Epithelial cell of esophagus (primary cell): ENCODE measurements around the gene ANK3.

ENCODE experiments used
- DNase-seq: peaks from one replicate; pipeline ENCODE4 v3.0.0; 2010; ENCODE audit warnings: low read depth
- H3K4me3 ChIP-seq: 2 replicates; pipeline ENCODE4 v1.5.1; 2011; ENCODE audit warnings: mild to moderate bottlenecking, low read length, control low read depth
- TF ChIP-seq, protein P1 (sequence below): IDR thresholded peaks from 2 replicates; pipeline ENCODE4 v1.5.1; 2011; ENCODE audit warnings: low read depth, mild to moderate bottlenecking, low read length, control low read depth, inconsistent platforms; ENCODE audit not compliant: insufficient read depth; ENCODE audit errors: missing control alignments

The ANK3 gene

DNA sequence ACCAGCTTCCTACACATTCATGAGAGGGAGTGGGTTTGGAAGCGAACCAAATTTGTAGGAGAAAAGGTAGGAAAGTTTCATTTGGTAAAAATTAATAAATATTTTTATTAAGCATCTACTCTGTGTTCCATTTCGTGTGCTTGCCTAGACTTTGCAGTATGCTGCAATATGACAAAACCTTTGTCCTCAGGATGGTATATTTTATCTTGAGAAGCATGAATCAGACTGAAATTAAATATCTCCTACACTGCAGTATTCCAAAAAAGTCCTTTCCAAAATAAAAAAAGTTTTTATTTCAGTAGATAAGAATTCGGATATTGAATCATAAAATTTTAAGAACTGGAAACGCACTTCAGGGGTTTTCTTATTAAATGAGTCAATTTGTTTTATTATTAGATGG is 47.7 kb downstream of the ANK3 start:
- H3K4me3 ChIP-seq = no peak overlapping the region
- no peak for DNase-seq
- TF ChIP-seq, protein P1, sequence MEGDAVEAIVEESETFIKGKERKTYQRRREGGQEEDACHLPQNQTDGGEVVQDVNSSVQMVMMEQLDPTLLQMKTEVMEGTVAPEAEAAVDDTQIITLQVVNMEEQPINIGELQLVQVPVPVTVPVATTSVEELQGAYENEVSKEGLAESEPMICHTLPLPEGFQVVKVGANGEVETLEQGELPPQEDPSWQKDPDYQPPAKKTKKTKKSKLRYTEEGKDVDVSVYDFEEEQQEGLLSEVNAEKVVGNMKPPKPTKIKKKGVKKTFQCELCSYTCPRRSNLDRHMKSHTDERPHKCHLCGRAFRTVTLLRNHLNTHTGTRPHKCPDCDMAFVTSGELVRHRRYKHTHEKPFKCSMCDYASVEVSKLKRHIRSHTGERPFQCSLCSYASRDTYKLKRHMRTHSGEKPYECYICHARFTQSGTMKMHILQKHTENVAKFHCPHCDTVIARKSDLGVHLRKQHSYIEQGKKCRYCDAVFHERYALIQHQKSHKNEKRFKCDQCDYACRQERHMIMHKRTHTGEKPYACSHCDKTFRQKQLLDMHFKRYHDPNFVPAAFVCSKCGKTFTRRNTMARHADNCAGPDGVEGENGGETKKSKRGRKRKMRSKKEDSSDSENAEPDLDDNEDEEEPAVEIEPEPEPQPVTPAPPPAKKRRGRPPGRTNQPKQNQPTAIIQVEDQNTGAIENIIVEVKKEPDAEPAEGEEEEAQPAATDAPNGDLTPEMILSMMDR = no peak

DNA sequence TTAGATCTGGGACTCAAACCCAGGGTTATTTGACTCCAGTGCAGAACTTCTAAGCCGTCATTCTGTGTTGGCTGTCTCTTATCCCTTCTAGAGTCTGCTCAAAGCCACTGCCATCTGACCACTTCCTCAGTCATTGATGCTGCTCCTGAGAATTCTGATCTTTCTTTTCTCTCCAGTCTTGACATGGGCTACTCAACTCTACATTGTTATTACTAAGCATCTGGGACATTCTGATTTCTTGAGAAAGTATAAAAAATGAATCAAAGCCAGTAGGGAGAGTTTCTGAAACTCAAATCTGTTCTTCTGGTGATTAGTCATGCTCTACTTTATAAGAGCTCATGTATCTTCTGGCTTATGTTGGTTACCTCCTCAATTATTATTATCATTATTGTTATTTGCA is 48.7 kb downstream of the ANK3 start:
- no peak for DNase-seq
- TF ChIP-seq, protein P1 = no peak

DNA sequence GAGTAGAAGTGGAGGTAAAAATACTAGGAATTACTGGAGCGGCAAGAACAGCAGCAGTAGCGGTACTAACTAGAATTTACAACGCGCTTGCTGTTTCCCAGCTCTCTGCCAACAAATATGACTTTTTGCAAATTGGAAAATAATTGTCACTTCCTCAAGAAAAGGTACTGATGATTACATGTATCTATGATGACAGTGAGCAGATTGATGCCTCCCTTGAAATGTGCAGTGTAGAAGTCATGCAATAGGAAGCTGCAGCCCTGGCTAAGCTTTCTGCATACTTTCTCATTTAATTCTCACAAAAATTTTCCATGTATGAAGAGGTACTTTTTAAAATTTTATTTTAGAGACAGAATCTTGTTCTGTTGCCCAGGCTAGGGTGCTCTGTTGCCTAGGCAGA is 49.9 kb downstream of the ANK3 start:
- TF ChIP-seq, protein P1 = no peak
- H3K4me3 ChIP-seq = no peak overlapping the region
- DNase-seq = no peak

More for the DNA sequence above, 48.7 kb downstream of the ANK3 start:
- no peak overlapping the region for H3K4me3 ChIP-seq

DNA sequence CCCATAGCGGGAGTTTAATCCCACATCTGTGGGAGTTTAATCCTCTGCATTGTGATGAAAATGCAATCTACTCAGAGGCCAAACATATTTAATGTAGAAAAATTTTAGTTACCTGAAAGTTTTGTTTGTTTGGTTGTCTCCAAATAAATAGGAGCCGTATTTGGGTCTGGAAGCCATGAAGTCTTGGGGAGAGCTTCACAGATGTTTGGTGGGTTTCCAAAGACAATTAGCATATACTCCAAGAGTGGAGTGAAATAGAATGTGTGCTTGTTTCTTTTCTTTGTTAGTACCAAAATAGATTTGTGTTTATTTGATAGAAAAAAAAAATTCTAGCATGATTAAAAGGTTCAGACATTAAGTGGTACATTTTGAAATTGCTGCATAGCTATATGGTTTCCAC is 50.9 kb downstream of the ANK3 start:
- H3K4me3 ChIP-seq = no peak overlapping the region
- TF ChIP-seq, protein P1 = no peak
- DNase-seq = no peak

DNA sequence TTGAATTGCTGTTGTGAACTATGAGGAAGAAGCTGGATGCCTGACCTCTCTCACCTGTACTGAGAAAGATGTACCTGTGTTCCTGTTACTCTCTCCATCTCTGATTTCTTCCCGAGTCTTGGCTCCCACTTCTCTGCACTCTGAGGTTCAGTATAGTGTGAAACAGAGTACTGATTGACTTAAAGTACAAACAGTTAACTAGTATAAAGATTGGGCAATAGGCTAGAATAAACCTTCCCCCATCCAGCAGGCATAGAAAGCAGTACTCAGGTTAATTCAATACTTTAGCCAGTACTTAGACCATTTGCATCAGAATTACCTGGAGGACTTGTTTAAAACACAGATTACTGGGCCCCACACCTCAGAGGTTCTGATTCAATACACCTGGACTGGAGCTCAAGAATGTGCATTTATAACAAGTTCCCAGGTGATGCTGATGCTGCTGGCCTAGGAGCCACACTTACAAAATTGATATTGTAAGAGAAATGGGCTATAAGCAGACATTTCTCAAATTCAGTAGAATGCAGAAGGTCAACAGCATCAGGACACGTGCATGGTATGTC is 51.6 kb downstream of the ANK3 start:
- DNase-seq = no peak
- no peak overlapping the region for H3K4me3 ChIP-seq
- TF ChIP-seq, protein P1 = no peak

GRCh38 chr10:60336901-60337630 is 52.6 kb downstream of the ANK3 start:
- DNase-seq = no peak
- H3K4me3 ChIP-seq = no peak overlapping the region
- TF ChIP-seq, protein P1 = no peak

- DNase-seq = peak; percentile 26
- no peak overlapping the region for H3K4me3 ChIP-seq
- TF ChIP-seq, protein P1 = peak; percentile 51
Observed at GRCh38 chr10:60335708-60336107, 54.0 kb downstream of the ANK3 start.
